WI38 (cell line): ENCODE data around the gene HES1.

ENCODE experiments used
- H3K4me3 ChIP-seq: 2 replicates; pipeline ENCODE4 v1.5.1; 2011; ENCODE audit warnings: low read depth, mild to moderate bottlenecking, control low read depth, low read length
- CTCF ChIP-seq: IDR thresholded peaks from 2 replicates; pipeline ENCODE4 v1.5.1; 2012; ENCODE audit warnings: low read depth, mild to moderate bottlenecking, control low read depth, low read length

HES1 gene

GRCh38 chr3:194161131-194162045 is 25.4 kb downstream of the HES1 start:
- no peak for TF ChIP-seq CTCF
- H3K4me3 ChIP-seq, result no peak overlapping the region

- TF ChIP-seq CTCF, result no peak
- H3K4me3 ChIP-seq, result no peak overlapping the region
Measured at GRCh38 chr3:194162070-194162678, 26.2 kb downstream of the HES1 start.

- H3K4me3 ChIP-seq, result no peak overlapping the region
- no peak for TF ChIP-seq CTCF
Measured at GRCh38 chr3:194162817-194163584, 27.1 kb downstream of the HES1 start.

DNA sequence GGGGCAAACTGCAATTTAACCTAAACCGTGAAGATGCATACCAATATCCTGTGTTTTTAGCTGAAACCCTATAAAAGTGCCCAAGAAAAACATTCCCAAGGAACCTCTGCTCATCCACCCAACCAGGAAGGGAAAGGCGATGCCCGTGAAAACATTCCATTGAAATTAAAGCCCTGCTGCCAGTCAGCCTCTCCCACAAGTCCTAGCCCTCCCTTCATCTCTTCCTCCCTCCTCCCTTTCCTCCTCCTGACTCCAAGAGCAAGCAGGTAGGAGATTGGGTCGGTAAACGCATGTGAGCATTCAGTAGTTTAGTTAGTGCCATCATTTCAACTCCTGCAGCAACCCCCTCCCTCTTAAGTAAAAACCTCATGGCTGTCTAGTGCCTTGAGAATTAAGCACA is 27.7 kb downstream of the HES1 start:
- no peak for TF ChIP-seq CTCF
- H3K4me3 ChIP-seq, result no peak overlapping the region

- no peak overlapping the region for H3K4me3 ChIP-seq
- TF ChIP-seq CTCF, result no peak
Measured at GRCh38 chr3:194164861-194165260, 28.9 kb downstream of the HES1 start.

DNA sequence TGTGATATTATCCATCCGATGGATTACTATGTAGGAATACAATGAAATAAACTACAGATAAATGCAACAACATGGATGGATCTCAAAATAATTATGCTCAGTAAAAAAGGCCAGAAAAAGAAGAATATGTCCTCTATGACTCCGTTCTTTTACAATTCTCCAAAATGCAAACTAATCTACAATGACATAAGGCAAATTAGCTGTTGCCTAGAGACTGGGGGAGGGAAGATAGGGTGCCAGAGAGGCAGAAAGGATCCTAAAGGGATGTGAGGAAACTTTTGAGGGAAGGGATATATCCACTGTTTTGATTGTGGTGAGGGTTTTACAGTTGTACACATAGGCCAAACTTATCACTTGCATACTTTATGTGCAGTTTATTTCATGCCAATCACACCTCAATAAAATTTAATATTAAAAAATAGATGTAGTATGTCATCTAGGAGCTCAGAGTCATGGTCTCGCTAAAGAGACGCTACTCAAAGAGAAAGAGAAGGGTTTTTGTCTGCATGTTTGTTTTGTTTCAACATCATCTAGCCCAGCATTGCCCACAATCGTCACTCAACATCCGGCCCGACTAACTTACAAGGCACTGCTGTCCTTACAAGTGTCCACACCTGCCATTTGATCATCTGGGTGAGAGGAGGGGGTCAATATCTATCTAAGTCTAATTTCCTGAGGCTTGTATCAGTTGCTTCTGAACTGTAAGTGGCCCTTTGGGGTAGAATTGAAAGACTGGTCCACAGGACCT is 29.5 kb downstream of the HES1 start:
- no peak for TF ChIP-seq CTCF
- no peak overlapping the region for H3K4me3 ChIP-seq
